ENCODE data around the gene FHAD1. TPM values are rescaled to one million over a fixed set of nuclear protein-coding genes. Genes with fewer than 3 reads are reported as not detected.
A peak's percentile ranks its signal among the peaks of the same experiment; 100 is the strongest.
"Not testable (repeated sequence)": the region's sequence is repeated elsewhere in the genome, so short reads cannot be mapped to it uniquely, and the experiment has no call there.

The FHAD1 gene
- total RNA-seq, 2 experiments from 2014 or later = not detected

- no peak for ATAC-seq (ENCODE audit: poor library complexity)
- intact Hi-C loops (cut with DNase I, micrococcal nuclease) = no loop called here
- Histone ChIP-seq H3K36me3 (ENCODE audit: insufficient read depth, low read length) (peaks cover 60% of the 10 kb centered on the region), H3K9me3 (ENCODE audit: control insufficient read depth in 1 of 2, insufficient read depth in 1 of 2, low read length in 2 of 2) (no peaks in the 10 kb centered on the region), H3K4me1 (ENCODE audit: insufficient read depth, low read length) (peaks cover 14% of the 10 kb centered on the region), H3K4me3 (ENCODE audit: low read length) (no peak overlapping the region), H3K27me3 (ENCODE audit: control insufficient read depth in 1 of 2, insufficient read depth in 2 of 2, low read length in 2 of 2) (no peaks in the 10 kb centered on the region), H3K27ac (ENCODE audit: low read depth in 1 of 2, low read length in 2 of 2) (no peak overlapping the region)
- TF ChIP-seq CTCF (IDR thresholded peaks at IDR 0.05) = no peak
- H3K4me1 Mint-ChIP-seq (ENCODE audit: low read depth) = peaks cover 11% of the 10 kb centered on the region
- peaks cover 41% of the 10 kb centered on the region for H3K36me3 Mint-ChIP-seq (ENCODE audit: low read depth)
- H3K27me3 Mint-ChIP-seq = no peaks in the 10 kb centered on the region
- H3K9me3 Mint-ChIP-seq = no peaks in the 10 kb centered on the region
- no peak overlapping the region for H3K4me3 Mint-ChIP-seq
- CTCF ChIA-PET = no interaction called here
- H3K27ac Mint-ChIP-seq = no peak overlapping the region
- DNase-seq = peak in 1 of 14 experiments; percentile 11
- POLR2A ChIA-PET = no interaction called here
Observed at GRCh38 chr1:15425958-15426357, 178.9 kb downstream of the FHAD1 start.

GRCh38 chr1:15426492-15427279 is 179.7 kb downstream of the FHAD1 start:
- Histone ChIP-seq H3K4me1 (ENCODE audit: insufficient read depth, low read length) (peaks cover 11% of the 10 kb centered on the region), H3K27me3 (ENCODE audit: control insufficient read depth in 1 of 2, insufficient read depth in 2 of 2, low read length in 2 of 2) (no peaks in the 10 kb centered on the region), H3K36me3 (ENCODE audit: insufficient read depth, low read length) (peaks cover 61% of the 10 kb centered on the region), H3K27ac (ENCODE audit: low read depth in 1 of 2, low read length in 2 of 2) (no peak overlapping the region), H3K4me3 (ENCODE audit: low read length) (no peak overlapping the region), H3K9me3 (ENCODE audit: control insufficient read depth in 1 of 2, insufficient read depth in 1 of 2, low read length in 2 of 2) (no peaks in the 10 kb centered on the region)
- Mint-ChIP-seq H3K4me3 (no peak overlapping the region), H3K36me3 (ENCODE audit: low read depth) (peaks cover 39% of the 10 kb centered on the region), H3K4me1 (ENCODE audit: low read depth) (peaks cover 9% of the 10 kb centered on the region), H3K27me3 (no peaks in the 10 kb centered on the region), H3K27ac (no peak overlapping the region), H3K9me3 (no peaks in the 10 kb centered on the region)
- TF ChIP-seq CTCF (IDR thresholded peaks at IDR 0.05) = no peak
- ChIA-PET CTCF (interaction anchor here (7.5 kb wide), 1 partner anchor 103 kb away, joined by 67 read pairs; no protein-coding TSS in a partner anchor), POLR2A (no interaction called here)
- ATAC-seq (ENCODE audit: poor library complexity) (no peak), DNase-seq (peak in 1 of 14 experiments; percentile 37)
- intact Hi-C loops (cut with DNase I, micrococcal nuclease) = no loop called here

DNA sequence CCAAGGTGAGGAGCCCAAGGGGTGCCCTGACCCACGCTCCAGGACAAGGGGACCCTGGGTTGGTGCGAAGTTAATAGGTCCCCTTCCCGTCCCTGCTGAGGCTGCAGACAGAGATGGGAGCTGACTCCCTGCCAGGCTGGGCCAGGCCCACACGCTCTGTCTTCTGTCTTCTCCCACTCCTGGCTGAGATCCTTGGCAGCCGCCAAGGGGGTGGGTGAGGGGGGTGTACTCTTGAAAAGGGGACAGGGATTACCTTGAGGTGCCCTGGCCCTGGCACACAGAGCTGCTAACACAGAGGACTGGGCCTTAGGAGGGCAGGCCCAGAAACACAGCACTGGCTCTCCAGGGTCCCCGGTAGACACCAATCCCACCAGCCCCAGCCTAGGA is 180.2 kb downstream of the FHAD1 start:
- Histone ChIP-seq H3K27ac (ENCODE audit: low read depth in 1 of 2, low read length in 2 of 2) (no peak overlapping the region), H3K27me3 (ENCODE audit: control insufficient read depth in 1 of 2, insufficient read depth in 2 of 2, low read length in 2 of 2) (no peaks in the 10 kb centered on the region), H3K4me1 (ENCODE audit: insufficient read depth, low read length) (peaks cover 10% of the 10 kb centered on the region), H3K4me3 (ENCODE audit: low read length) (no peak overlapping the region), H3K9me3 (ENCODE audit: control insufficient read depth in 1 of 2, insufficient read depth in 1 of 2, low read length in 2 of 2) (no peaks in the 10 kb centered on the region), H3K36me3 (ENCODE audit: insufficient read depth, low read length) (peaks cover 63% of the 10 kb centered on the region)
- Mint-ChIP-seq H3K27me3 (no peaks in the 10 kb centered on the region), H3K9me3 (no peaks in the 10 kb centered on the region), H3K4me3 (no peak overlapping the region), H3K36me3 (ENCODE audit: low read depth) (peaks cover 39% of the 10 kb centered on the region), H3K27ac (no peak overlapping the region), H3K4me1 (ENCODE audit: low read depth) (peaks cover 9% of the 10 kb centered on the region)
- TF ChIP-seq CTCF (IDR thresholded peaks at IDR 0.05) = no peak
- POLR2A ChIA-PET = no interaction called here
- DNase-seq (peak in 1 of 14 experiments; percentile 26), ATAC-seq (ENCODE audit: poor library complexity) (no peak)
- CTCF ChIA-PET = interaction anchor here (7.5 kb wide), 1 partner anchor 103 kb away, joined by 67 read pairs; no protein-coding TSS in a partner anchor
- intact Hi-C loops (cut with DNase I, micrococcal nuclease) = no loop called here

GRCh38 chr1:15428252-15428651 is 181.2 kb downstream of the FHAD1 start:
- peak overlapping the region; percentile 9 for H3K27ac Mint-ChIP-seq
- ATAC-seq (ENCODE audit: poor library complexity); H3K9me3 Mint-ChIP-seq; H3K4me3 ChIP-seq (ENCODE audit: low read length); DNase-seq; H3K27me3 Mint-ChIP-seq; H3K4me1 Mint-ChIP-seq (ENCODE audit: low read depth); H3K27me3 ChIP-seq (ENCODE audit: control insufficient read depth in 1 of 2, insufficient read depth in 2 of 2, low read length in 2 of 2); H3K9me3 ChIP-seq (ENCODE audit: control insufficient read depth in 1 of 2, insufficient read depth in 1 of 2, low read length in 2 of 2); H3K4me3 Mint-ChIP-seq; H3K27ac ChIP-seq (ENCODE audit: low read depth in 1 of 2, low read length in 2 of 2); POLR2A ChIA-PET; intact Hi-C loops (cut with DNase I, micrococcal nuclease); H3K4me1 ChIP-seq (ENCODE audit: insufficient read depth, low read length): not testable (repeated sequence)
- peaks cover 39% of the 10 kb centered on the region for H3K36me3 Mint-ChIP-seq (ENCODE audit: low read depth)
- CTCF ChIA-PET = interaction anchor here (7.5 kb wide), 1 partner anchor 104 kb away, joined by 67 read pairs; no protein-coding TSS in a partner anchor
- H3K36me3 ChIP-seq (ENCODE audit: insufficient read depth, low read length) = peaks cover 62% of the 10 kb centered on the region

Data from CD4-positive, alpha-beta T cell (primary cell).